ENCODE measurements around the gene ATXN7L3.

GRCh38 chr17:44236444-44236991 is 36.8 kb upstream of the ATXN7L3 start:
- TF ChIP-seq, protein P1, sequence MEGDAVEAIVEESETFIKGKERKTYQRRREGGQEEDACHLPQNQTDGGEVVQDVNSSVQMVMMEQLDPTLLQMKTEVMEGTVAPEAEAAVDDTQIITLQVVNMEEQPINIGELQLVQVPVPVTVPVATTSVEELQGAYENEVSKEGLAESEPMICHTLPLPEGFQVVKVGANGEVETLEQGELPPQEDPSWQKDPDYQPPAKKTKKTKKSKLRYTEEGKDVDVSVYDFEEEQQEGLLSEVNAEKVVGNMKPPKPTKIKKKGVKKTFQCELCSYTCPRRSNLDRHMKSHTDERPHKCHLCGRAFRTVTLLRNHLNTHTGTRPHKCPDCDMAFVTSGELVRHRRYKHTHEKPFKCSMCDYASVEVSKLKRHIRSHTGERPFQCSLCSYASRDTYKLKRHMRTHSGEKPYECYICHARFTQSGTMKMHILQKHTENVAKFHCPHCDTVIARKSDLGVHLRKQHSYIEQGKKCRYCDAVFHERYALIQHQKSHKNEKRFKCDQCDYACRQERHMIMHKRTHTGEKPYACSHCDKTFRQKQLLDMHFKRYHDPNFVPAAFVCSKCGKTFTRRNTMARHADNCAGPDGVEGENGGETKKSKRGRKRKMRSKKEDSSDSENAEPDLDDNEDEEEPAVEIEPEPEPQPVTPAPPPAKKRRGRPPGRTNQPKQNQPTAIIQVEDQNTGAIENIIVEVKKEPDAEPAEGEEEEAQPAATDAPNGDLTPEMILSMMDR (IDR thresholded peaks at IDR 0.05) = no peak
- TF ChIP-seq POLR2A (IDR thresholded peaks at IDR 0.05) = no peak

Data from tibial nerve (tissue), 3 donors.